GM21390 (cell line): ENCODE data around the gene EFNB2.

ENCODE experiments used
- ATAC-seq: cut with Tn5 transposase; IDR thresholded peaks from one replicate; pipeline ENCODE4 v1.9.1; 2021; ENCODE audit not compliant: unreplicated experiment

The EFNB2 gene

GRCh38 chr13:106487129-106487528 is 48.3 kb downstream of the EFNB2 start:
- no peak for ATAC-seq

GRCh38 chr13:106486287-106486686 is 49.2 kb downstream of the EFNB2 start:
- no peak for ATAC-seq

- no peak for ATAC-seq
Observed at GRCh38 chr13:106484537-106485193, 50.8 kb downstream of the EFNB2 start.

DNA sequence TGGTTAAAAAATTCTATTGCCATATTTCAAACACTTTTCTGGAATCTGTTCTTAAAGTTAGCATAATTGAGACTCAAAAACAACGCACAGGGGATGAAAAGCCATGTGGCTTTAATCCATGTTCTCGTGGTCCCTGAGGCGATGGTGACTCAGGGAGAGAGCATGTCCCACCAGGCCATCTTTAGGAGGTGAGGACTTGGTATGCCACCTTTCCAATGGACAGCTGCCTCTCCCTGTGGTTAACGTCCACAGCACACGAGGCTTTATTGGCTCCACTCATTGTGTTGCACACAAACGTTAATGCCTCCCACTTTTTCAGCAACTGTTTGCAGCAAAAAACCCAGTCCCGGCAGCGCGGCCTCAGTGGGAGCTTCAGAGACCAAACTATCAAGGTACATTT is 51.4 kb downstream of the EFNB2 start:
- ATAC-seq, result no peak

- no peak for ATAC-seq
Observed at GRCh38 chr13:106481919-106482318, 53.5 kb downstream of the EFNB2 start.

GRCh38 chr13:106480351-106480910 is 55.0 kb downstream of the EFNB2 start:
- no peak for ATAC-seq

DNA sequence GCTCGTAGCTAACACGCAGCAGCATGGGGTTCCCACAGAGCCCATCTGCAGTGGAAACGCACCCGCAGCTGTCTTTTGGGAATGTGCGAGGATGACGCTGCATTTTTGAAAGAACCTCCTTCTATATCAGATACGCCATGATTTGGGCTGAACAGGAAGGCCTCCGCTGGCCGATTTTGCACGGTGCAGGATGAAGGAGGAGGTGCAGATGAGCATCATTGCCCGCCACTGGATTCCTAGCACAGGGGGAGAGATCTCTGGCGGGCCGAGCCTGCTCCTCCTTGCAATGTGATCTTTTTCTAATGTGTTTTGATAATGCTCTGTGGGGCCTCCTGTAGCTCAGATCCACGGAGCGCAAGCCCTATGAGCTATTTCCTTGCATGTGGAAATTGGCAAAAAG is 55.5 kb downstream of the EFNB2 start:
- no peak for ATAC-seq

DNA sequence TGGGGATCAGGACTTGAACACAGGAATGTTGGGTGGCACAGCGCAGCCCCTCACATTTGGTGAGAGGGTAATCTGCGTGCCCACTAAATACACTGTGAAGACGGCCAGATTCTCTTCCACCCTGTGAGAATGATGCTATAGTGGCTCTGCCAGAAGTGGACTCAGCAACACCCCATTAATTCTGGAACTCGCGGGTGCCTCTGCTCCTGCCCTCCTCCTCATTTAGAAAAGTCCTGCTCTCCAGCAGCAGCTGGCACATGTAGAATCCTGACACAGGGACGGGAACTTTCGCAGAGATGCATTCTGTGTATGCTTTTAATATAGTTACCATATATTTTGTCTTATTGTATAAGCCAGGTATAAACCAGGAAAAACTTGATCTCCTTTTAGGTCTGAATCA is 57.3 kb downstream of the EFNB2 start:
- ATAC-seq, result no peak

DNA sequence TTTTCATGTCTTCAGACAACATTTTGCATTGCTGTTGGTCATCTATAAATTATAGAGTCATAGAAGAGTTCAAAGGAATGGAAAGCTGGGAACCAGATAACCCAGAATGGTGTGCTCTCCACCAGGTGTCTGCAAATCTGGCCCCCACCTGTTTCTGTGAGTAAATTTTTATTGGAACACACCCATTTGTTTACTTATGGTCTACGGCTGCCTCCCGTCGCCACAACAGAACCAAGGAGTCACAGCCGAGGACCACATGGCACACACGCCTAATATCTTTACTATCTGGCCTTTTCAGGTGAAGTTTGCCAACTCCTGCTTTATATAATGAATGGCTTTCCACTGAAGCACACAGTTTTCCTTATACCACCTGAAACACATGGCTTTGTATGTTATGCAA is 58.2 kb downstream of the EFNB2 start:
- ATAC-seq, result no peak

DNA sequence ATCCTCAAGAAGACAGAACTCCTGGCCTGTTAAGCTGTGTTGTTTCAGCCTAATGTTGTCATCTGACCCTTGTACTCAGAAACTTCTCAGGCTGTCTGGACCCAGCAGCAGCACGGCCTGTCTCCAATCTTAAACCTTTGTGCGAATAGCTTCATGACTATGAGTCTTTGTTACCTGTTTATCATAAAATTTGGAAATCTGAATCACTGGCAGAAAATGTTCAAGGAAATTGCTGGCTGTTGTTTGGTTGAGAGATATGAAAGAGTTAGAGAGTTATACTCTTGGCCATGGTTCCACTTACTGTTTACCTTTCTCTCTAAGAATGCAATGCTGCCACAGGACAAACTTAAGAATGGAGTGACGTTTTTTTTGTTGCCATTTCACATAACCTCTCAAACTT is 59.6 kb downstream of the EFNB2 start:
- no peak for ATAC-seq

DNA sequence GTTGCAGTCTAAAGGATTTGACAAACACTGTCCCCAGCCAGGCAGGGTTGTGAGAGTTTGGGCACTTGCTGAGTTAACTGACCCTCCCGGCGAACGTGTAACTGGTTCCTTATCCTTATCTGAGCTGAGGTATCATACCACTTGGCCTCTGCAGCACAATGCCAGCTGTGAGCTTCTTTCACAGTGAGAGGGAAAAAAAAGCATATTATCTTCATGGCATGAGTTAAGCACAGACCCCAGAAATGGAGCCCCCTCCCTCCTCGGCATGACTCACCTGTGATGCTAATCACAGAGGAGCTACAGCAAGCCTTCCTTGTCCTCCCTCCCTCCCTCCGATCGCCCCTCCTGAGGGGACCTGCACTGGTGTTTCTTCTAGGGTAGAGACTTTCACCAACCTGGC is 60.5 kb downstream of the EFNB2 start:
- no peak for ATAC-seq

GRCh38 chr13:106473154-106473553 is 62.3 kb downstream of the EFNB2 start:
- ATAC-seq, result no peak

DNA sequence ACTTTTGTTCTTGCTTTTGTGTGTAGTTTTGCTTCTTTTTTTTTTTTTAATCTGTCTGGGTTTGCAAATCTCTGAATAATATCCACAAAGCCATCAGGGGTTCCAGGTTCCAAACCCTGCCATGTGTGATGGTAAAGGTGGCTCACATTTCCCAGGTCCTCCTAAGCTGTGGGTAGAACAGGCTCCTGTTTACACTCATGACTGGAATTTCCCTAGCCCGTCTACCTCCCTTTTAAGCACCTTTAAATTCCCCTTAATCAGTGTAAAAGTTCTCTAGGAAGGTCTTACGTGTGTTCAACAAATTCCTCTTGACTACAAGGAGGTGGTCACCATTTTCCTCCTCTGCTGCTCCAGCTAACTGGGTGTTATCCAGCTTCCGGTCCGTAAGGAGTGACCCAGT is 62.8 kb downstream of the EFNB2 start:
- ATAC-seq, result no peak

DNA sequence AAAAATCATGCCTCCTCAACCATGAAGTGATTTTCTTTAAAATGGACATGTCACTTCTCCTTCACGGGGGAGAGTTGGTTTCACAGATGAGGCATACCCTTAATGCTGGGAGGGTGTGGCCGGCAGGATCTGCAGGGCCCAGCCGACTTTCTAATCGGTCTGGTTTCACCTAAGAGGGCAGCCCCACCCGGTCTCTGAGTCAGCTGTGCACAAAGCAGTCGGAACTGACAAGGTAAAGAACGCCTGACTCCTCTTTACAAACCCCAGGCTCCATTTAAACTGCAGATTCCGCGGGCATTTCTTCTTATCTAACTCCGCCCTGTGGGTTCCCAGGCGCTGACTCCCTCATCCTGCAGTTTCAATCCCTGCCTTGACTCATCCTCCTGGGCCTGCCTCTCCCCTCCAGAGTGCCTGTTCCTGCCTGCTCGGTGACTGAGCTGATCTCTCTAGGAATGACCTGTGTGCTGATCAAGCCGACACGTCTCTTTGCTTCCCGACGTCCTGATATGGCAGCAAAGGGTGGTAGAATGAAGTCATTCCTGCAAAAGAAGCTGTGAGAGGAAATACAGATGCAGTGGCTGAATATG is 63.4 kb downstream of the EFNB2 start:
- peak; percentile 74 for ATAC-seq

GRCh38 chr13:106470576-106470975 is 64.9 kb downstream of the EFNB2 start:
- ATAC-seq, result no peak

DNA sequence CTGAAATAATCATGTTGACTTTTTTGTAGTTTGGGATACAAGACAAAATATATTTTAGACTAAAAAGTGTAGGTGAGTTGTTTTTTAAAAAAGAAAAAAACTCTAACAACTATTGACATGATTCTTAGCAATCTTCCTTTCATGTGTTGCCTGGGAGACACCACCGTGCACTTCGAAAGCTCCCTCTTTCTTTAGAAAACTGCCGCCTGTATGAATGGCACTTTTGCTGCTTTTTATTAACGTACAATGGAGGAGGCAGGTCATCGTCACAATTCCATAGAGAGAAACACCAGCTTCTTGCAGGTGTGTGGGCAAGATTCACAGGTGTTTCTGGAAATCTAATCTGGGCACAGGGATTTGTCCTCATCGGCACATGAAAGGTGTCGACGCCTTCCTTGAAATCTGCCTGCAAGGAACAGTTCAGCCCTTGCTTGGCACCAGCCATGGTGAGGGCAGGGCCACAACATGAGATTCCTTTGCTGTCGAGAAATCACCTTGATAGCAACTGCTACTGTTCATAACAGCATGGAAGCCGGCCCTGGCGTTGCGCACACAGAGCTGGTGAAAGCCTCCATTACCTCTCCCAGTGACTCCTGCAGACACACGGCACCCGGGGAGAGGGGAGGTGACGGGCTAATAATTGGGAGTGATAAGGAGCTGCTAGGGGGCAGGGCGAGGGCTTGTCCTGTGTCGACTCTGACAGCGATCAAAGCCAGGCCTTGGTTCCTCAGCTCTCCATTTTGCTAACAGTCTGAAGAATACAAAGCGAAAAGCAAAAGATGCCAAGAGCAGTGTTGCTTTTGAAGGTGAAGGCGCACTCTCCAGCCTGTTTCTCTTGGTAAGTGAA is 66.5 kb downstream of the EFNB2 start:
- no peak for ATAC-seq

- no peak for ATAC-seq
Observed at GRCh38 chr13:106468207-106468606, 67.3 kb downstream of the EFNB2 start.

DNA sequence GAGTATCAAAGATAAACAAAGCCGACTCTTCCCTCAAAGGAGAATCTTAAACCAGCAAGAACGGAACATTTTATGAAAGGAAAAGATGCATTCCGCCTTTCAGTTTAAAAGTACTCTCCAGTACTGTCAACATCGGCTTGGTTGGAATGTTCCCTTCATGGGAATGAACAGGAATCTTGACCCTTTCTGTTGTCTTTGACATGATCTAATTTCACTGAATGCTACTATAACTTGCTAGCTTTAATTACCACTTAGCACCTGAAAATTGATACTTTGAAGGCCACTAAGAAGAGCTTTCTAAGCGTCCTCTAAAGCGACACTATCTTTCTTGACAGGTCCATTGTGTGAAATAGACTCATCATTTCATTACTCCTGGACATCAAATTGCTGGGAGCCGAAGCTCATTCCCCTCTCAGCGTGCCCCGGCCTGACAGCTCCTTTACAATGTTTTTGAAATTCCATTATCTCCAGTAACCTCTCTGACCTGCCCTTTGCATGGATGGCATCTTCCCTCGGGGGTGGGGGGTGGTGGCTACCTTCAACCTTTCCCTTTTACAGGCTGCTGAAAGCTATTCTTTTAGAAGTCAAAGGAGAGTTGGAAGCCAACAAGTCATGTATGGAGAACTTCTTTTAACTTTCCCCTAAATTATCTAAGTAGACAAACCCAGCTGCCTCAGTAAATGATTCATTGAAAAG is 67.9 kb downstream of the EFNB2 start:
- no peak for ATAC-seq

GRCh38 chr13:106466691-106467426 is 68.6 kb downstream of the EFNB2 start:
- no peak for ATAC-seq

GRCh38 chr13:106464076-106464475 is 71.4 kb downstream of the EFNB2 start:
- no peak for ATAC-seq

GRCh38 chr13:106462710-106463109 is 72.8 kb downstream of the EFNB2 start:
- no peak for ATAC-seq
